Bronchial smooth muscle cell (primary cell): ENCODE results near the gene TFRC. TPM values are rescaled to one million over a fixed set of nuclear protein-coding genes. Genes with fewer than 3 reads are reported as not detected.

Experiments used
- total RNA-seq: library from RNA; depleted of rRNA; stranded (reverse); fragments of >200 nt; gene quantifications from 2 replicates; pipeline ENCODE4 v1.2.1, GENCODE V29; 2014

The TFRC gene
- total RNA-seq: 93.3 and 224 TPM in 2 replicates

DNA sequence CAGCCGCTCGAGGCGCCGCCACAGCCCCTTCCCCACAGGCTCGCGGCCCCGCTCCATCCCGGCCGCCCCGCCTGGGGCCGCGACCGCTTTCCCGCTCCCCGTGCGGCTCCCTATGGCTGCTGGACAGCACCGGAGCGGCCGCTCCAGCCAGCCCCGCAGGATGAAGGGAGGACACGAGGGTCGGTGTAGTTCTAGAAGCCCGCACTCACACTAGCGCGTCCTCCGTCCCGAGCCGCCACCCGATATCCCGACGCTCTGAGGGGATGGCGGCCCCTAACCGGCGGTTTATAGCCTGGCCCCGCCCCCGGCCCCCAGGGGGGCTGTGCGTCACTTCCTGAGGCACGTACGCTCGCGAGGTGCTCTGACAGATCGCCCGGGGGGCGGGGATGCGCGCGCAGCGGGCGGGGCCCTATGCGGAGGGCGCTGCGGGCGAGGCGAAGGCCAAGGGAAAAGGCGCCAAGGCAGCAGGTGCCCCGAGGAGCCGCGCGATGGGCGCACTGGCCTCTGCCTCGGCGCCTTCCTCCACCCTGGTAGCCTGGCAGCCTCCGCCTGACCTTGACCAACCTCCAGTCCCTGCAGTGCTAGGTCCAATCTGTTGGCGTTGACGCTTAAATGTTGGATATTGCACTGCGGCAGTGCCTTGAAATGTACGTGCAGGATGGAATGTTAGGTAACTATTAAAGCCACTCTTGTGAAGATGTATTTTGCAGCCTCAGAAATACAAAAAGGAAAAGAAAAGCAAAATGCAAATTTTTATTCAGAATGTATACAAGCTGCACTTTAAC, at the start of gene TFRC:
TSS of gene TFRC (minus strand) at position 257 of the 785 bp plus-strand sequence. CDS start 4,991 bp downstream, outside the sequence.

Other genes starting within 250 kb of the TFRC start
- gene TNK2, start 173.5 kb downstream of the TFRC start, total RNA-seq: 5.2 TPM in 2 replicates
- gene ZDHHC19, start 129.3 kb upstream of the TFRC start, total RNA-seq: not detected in 2 replicates
- gene SLC51A, start 134.4 kb upstream of the TFRC start, total RNA-seq: not detected in 2 replicates
- 67.3 and 125 TPM in 2 replicates for gene PCYT1A, start 205.6 kb upstream of the TFRC start, total RNA-seq
- gene DYNLT2B, start 236.2 kb upstream of the TFRC start, total RNA-seq: 10.4 and 11.0 TPM in 2 replicates